Uterus (tissue), 2 donors: ENCODE results near the gene CDC42EP2.

Experiments
- POLR2A ChIP-seq, 2 donors: fragments of 450-650 bp; IDR thresholded peaks; one replicate each; pipeline ENCODE4 v1.6.1; 2016; ENCODE audit warnings: antibody characterized with exemption in 2 of 2, mild to moderate bottlenecking in 1 of 2, moderate library complexity in 1 of 2
- TF ChIP-seq, protein P1 (sequence below), 4 experiments: fragments of 200-600 bp in 2 of 4; fragments of 450-650 bp in 2 of 4; sonication (generic) in 2 of 4; IDR thresholded peaks; one replicate each; pipeline ENCODE4 v1.5.1; 2016 to 2019; ENCODE audit warnings: antibody characterized with exemption in 4 of 4, mild to moderate bottlenecking in 2 of 4, moderate library complexity in 1 of 4

DNA sequence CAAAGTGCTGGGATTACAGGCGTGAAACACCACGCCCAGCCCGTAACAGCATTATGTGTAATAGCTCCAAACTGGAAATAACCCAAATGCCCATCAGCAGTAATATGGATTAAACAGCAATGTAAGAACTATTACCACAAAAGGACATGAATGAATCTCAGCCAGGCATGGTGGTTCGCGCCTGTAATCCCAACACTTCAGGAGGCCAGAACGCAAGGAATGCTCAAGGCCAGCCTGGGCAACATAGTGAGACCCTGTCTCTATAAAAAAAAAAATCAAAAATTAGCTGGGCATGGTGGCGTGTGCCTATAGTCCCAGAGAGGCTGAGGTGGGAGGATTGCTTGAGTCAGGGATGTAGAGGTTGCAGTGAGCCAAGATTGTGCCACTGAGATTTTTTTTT is 15.9 kb downstream of the CDC42EP2 start:
- TF ChIP-seq POLR2A (IDR thresholded peaks at IDR 0.05): no peak
- TF ChIP-seq, protein P1, sequence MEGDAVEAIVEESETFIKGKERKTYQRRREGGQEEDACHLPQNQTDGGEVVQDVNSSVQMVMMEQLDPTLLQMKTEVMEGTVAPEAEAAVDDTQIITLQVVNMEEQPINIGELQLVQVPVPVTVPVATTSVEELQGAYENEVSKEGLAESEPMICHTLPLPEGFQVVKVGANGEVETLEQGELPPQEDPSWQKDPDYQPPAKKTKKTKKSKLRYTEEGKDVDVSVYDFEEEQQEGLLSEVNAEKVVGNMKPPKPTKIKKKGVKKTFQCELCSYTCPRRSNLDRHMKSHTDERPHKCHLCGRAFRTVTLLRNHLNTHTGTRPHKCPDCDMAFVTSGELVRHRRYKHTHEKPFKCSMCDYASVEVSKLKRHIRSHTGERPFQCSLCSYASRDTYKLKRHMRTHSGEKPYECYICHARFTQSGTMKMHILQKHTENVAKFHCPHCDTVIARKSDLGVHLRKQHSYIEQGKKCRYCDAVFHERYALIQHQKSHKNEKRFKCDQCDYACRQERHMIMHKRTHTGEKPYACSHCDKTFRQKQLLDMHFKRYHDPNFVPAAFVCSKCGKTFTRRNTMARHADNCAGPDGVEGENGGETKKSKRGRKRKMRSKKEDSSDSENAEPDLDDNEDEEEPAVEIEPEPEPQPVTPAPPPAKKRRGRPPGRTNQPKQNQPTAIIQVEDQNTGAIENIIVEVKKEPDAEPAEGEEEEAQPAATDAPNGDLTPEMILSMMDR (IDR thresholded peaks at IDR 0.05): no peak
